Activated CD8-positive, alpha-beta memory T cell treated with anti-CD3 and anti-CD28 coated beads for 36 hours (primary cell): ENCODE results near the gene FAM177B. TPM values are rescaled to one million over a fixed set of nuclear protein-coding genes. Genes with fewer than 3 reads are reported as not detected.
"Not testable (repeated sequence)": the region's sequence is repeated elsewhere in the genome, so short reads cannot be mapped to it uniquely, and the experiment has no call there.

Experiments
- CTCF ChIA-PET: fragments of 350-600 bp; sonication (Branson Sonifier 250); formaldehyde crosslinking; loops from one replicate; lab custom pipeline; 2021; ENCODE audit warnings: antibody characterized with exemption; lab: Charles Lee
- POLR2A ChIA-PET: fragments of 350-600 bp; sonication (Branson Sonifier 250); formaldehyde crosslinking; loops from one replicate; lab custom pipeline; 2021; ENCODE audit warnings: antibody characterized with exemption; lab: Charles Lee
- total RNA-seq, 2 experiments: library from RNA; stranded (reverse); gene quantifications; one replicate each; pipeline ENCODE4 v1.2.3, GENCODE V29; 2021

Gene FAM177B
- total RNA-seq, 2 experiments from 2014 or later: not detected

GRCh38 chr1:222734740-222735139 is 2.3 kb upstream of the FAM177B start:
- CTCF ChIA-PET: no interaction called here
- POLR2A ChIA-PET: no interaction called here

GRCh38 chr1:222736470-222736869 is 532 bp upstream of the FAM177B start:
- POLR2A ChIA-PET: interaction anchor here (0.5 kb wide), 2 partner anchors 17 to 207 kb away, joined by 3 to 7 read pairs; no protein-coding TSS in a partner anchor

GRCh38 chr1:222739465-222739864 is 2.5 kb downstream of the FAM177B start:
- ChIA-PET CTCF (no interaction called here), POLR2A (no interaction called here)

More at GRCh38 chr1:222736470-222736869, 532 bp upstream of the FAM177B start:
- CTCF ChIA-PET: no interaction called here

GRCh38 chr1:222739929-222740328 is 2.9 kb downstream of the FAM177B start:
- CTCF ChIA-PET: interaction anchor here (1.0 kb wide), 1 partner anchor 341 kb away, joined by 3 read pairs; no protein-coding TSS in a partner anchor

GRCh38 chr1:222741630-222742457 is 4.8 kb downstream of the FAM177B start:
- CTCF ChIA-PET, POLR2A ChIA-PET: not testable (repeated sequence)

More at GRCh38 chr1:222739929-222740328, 2.9 kb downstream of the FAM177B start:
- POLR2A ChIA-PET: no interaction called here

- CTCF ChIA-PET: no interaction called here
- POLR2A ChIA-PET: no interaction called here
These were observed 12.9 kb downstream of the FAM177B start for GRCh38 chr1:222749927-222750326.

- ChIA-PET CTCF (no interaction called here), POLR2A (no interaction called here)
These were observed 13.6 kb downstream of the FAM177B start for GRCh38 chr1:222750651-222751050.

- POLR2A ChIA-PET: no interaction called here
- CTCF ChIA-PET: no interaction called here
These were observed 14.3 kb downstream of the FAM177B start for GRCh38 chr1:222751255-222751654.

- CTCF ChIA-PET: no interaction called here
These were observed 17.6 kb downstream of the FAM177B start for GRCh38 chr1:222754366-222755139.

GRCh38 chr1:222757646-222758268 is 20.8 kb downstream of the FAM177B start:
- ChIA-PET POLR2A (no interaction called here), CTCF (no interaction called here)

More at GRCh38 chr1:222754366-222755139, 17.6 kb downstream of the FAM177B start:
- POLR2A ChIA-PET: interaction anchor here (0.7 kb wide), 1 partner anchor 303 kb away, joined by 3 read pairs; no protein-coding TSS in a partner anchor

GRCh38 chr1:222759451-222760035 is 22.5 kb downstream of the FAM177B start:
- CTCF ChIA-PET: no interaction called here
- POLR2A ChIA-PET: no interaction called here

- ChIA-PET CTCF (no interaction called here), POLR2A (no interaction called here)
These were observed 24.1 kb downstream of the FAM177B start for GRCh38 chr1:222761083-222761482.

- CTCF ChIA-PET, POLR2A ChIA-PET: not testable (repeated sequence)
These were observed 25.2 kb downstream of the FAM177B start for GRCh38 chr1:222762178-222762577.

GRCh38 chr1:222767152-222767571 is 30.2 kb downstream of the FAM177B start:
- ChIA-PET CTCF (interaction anchor here (0.5 kb wide), 1 partner anchor 977 kb away, joined by 3 read pairs; no protein-coding TSS in a partner anchor), POLR2A (no interaction called here)

GRCh38 chr1:222768592-222768991 is 31.6 kb downstream of the FAM177B start:
- POLR2A ChIA-PET: no interaction called here
- CTCF ChIA-PET: no interaction called here

- CTCF ChIA-PET: no interaction called here
- POLR2A ChIA-PET: no interaction called here
These were observed 32.2 kb downstream of the FAM177B start for GRCh38 chr1:222769181-222769580.

GRCh38 chr1:222769971-222770620 is 33.1 kb downstream of the FAM177B start:
- ChIA-PET POLR2A (no interaction called here), CTCF (no interaction called here)

GRCh38 chr1:222772996-222773379 is 36.0 kb downstream of the FAM177B start:
- POLR2A ChIA-PET: no interaction called here
- CTCF ChIA-PET: no interaction called here

GRCh38 chr1:222777463-222777862 is 40.5 kb downstream of the FAM177B start:
- ChIA-PET CTCF (no interaction called here), POLR2A (no interaction called here)
